Measurements from ENCODE around the gene PSMB3. TPM values are rescaled to one million over a fixed set of nuclear protein-coding genes. Genes with fewer than 3 reads are reported as not detected.

The PSMB3 gene
- total and polyA plus RNA-seq, 2 donors from 2014 or later: 156 to 347 TPM

GRCh38 chr17:38809828-38810227 lies 57.3 kb downstream of the PSMB3 start:
- FAIRE-seq: no peak
- DNase-seq: no peak
- H3K27ac ChIP-seq (ENCODE audit: low read depth in 2 of 2, low read length in 2 of 2): no peak overlapping the region
- peaks cover 15 to 30% (median 25%) of the 10 kb centered on the region in 3 donors for H3K36me3 ChIP-seq (ENCODE audit: control insufficient read depth in 2 of 3, insufficient read depth in 3 of 3, low read length in 3 of 3)
- no peak overlapping the region for H3K4me3 ChIP-seq (ENCODE audit: low read length in 3 of 3)
- no peaks in the 10 kb centered on the region for H3K9me3 ChIP-seq (ENCODE audit: control insufficient read depth in 2 of 3, insufficient read depth in 1 of 3, low read length in 3 of 3)
- intact Hi-C loops (cut with DNase I): no loop called here
- H3K4me1 ChIP-seq (ENCODE audit: control insufficient read depth in 2 of 3, insufficient read depth in 2 of 3, low read depth in 1 of 3, low read length in 3 of 3): peaks cover 0 to 9% (median 0%) of the 10 kb centered on the region in 3 donors
- TF ChIP-seq CTCF (IDR thresholded peaks at IDR 0.05; ENCODE audit: borderline replicate concordance, extremely low read depth, insufficient read depth): no peak
- no peak overlapping the region for H3K9ac ChIP-seq (ENCODE audit: low read length in 3 of 3)
- H3K27me3 ChIP-seq (ENCODE audit: control insufficient read depth, insufficient read depth, low read length): no peaks in the 10 kb centered on the region

Small RNAs within 50 kb of the gene (microRNA-seq; reads per million reads assigned to microRNA genes)
- not detected for gene MIR4726

Other genes with a start within 250 kb of the PSMB3 start
- gene SRCIN1, start 146.8 kb upstream of the PSMB3 start, total RNA-seq: 6.1 TPM
- gene SRCIN1, start 146.8 kb upstream of the PSMB3 start, polyA plus RNA-seq (ENCODE audit: insufficient read depth, low read depth, low replicate concordance): 0.34 TPM
- 1.3 TPM for gene EPOP, start 77.8 kb upstream of the PSMB3 start, total RNA-seq
- gene EPOP, start 77.8 kb upstream of the PSMB3 start, polyA plus RNA-seq (ENCODE audit: insufficient read depth, low read depth, low replicate concordance): 0.49 TPM
- gene MLLT6, start 47.5 kb upstream of the PSMB3 start, total RNA-seq: 199 TPM
- gene MLLT6, start 47.5 kb upstream of the PSMB3 start, polyA plus RNA-seq (ENCODE audit: insufficient read depth, low read depth, low replicate concordance): 34.3 TPM
- gene CISD3, start 22.4 kb upstream of the PSMB3 start, total RNA-seq: 37.7 TPM
- 152 TPM for gene CISD3, start 22.4 kb upstream of the PSMB3 start, polyA plus RNA-seq (ENCODE audit: insufficient read depth, low read depth, low replicate concordance)
- gene PCGF2, start 4.4 kb upstream of the PSMB3 start, total RNA-seq: 62.2 TPM
- 111 TPM for gene PCGF2, start 4.4 kb upstream of the PSMB3 start, polyA plus RNA-seq (ENCODE audit: insufficient read depth, low read depth, low replicate concordance)
- 41.2 TPM for gene PIP4K2B, start 46.8 kb downstream of the PSMB3 start, total RNA-seq
- 15.3 TPM for gene PIP4K2B, start 46.8 kb downstream of the PSMB3 start, polyA plus RNA-seq (ENCODE audit: insufficient read depth, low read depth, low replicate concordance)
- 25.7 TPM for gene CWC25, start 72.6 kb downstream of the PSMB3 start, total RNA-seq
- 12.9 TPM for gene CWC25, start 72.6 kb downstream of the PSMB3 start, polyA plus RNA-seq (ENCODE audit: insufficient read depth, low read depth, low replicate concordance)
- 1,183 TPM for gene RPL23, start 101.0 kb downstream of the PSMB3 start, total RNA-seq
- gene RPL23, start 101.0 kb downstream of the PSMB3 start, polyA plus RNA-seq (ENCODE audit: insufficient read depth, low read depth, low replicate concordance): 2,399 TPM
- 138 TPM for gene LASP1, start 117.3 kb downstream of the PSMB3 start, total RNA-seq
- gene LASP1, start 117.3 kb downstream of the PSMB3 start, polyA plus RNA-seq (ENCODE audit: insufficient read depth, low read depth, low replicate concordance): 62.5 TPM
- not detected for gene FBXO47, start 214.7 kb downstream of the PSMB3 start, total RNA-seq
- not detected for gene FBXO47, start 214.7 kb downstream of the PSMB3 start, polyA plus RNA-seq (ENCODE audit: insufficient read depth, low read depth, low replicate concordance)